Uterus (tissue), 4 donors: Measurements from ENCODE around the gene CDK6. TPM values are rescaled to one million over a fixed set of nuclear protein-coding genes. Genes with fewer than 3 reads are reported as not detected.

Experiments
- DNase-seq, 2 donors: peaks; one replicate each; pipeline ENCODE4 v3.0.0-alpha.2; 2019 to 2020
- H3K27ac ChIP-seq, 2 donors: fragments of 200-600 bp; sonication (generic); 1 replicate in 1 of 2; 2 replicates in 1 of 2; pipeline ENCODE4 v1.5.1; 2016 to 2018
- H3K27me3 ChIP-seq, 2 donors: fragments of 200-600 bp; sonication (generic); one replicate each; pipeline ENCODE4 v1.5.1; 2018 to 2019; ENCODE audit warnings: control low read depth in 1 of 2
- H3K36me3 ChIP-seq, 2 donors: fragments of 200-600 bp; sonication (generic); one replicate each; pipeline ENCODE4 v1.5.1; 2019; ENCODE audit warnings: control low read depth in 1 of 2
- H3K4me1 ChIP-seq, 2 donors: fragments of 200-600 bp; sonication (generic); one replicate each; pipeline ENCODE4 v1.5.1; 2018 to 2019; ENCODE audit warnings: control low read depth in 1 of 2
- H3K4me3 ChIP-seq, 2 donors: fragments of 200-600 bp; sonication (generic); 1 replicate in 1 of 2; 2 replicates in 1 of 2; pipeline ENCODE4 v1.5.1; 2018 to 2019; ENCODE audit warnings: mild to moderate bottlenecking in 1 of 2
- H3K9me3 ChIP-seq, 2 donors: fragments of 200-600 bp; sonication (generic); one replicate each; pipeline ENCODE4 v1.5.1; 2019; ENCODE audit warnings: control low read depth in 1 of 2
- POLR2A ChIP-seq, 2 donors: fragments of 450-650 bp; IDR thresholded peaks; one replicate each; pipeline ENCODE4 v1.6.1; 2016; ENCODE audit warnings: antibody characterized with exemption in 2 of 2, mild to moderate bottlenecking in 1 of 2, moderate library complexity in 1 of 2
- intact Hi-C: fragments of 100-400 bp; cut with DNase I; formaldehyde crosslinking; loops from one replicate; pipeline ENCODE4 v1.15.1; 2023; ENCODE audit warnings: low total_unique reads
- total RNA-seq, 4 donors: library from RNA; depleted of rRNA in 3 of 4; stranded (reverse); fragments of >200 nt in 3 of 4; gene quantifications; one replicate each; pipeline versions ENCODE4 v1.1.0 to v1.2.4, GENCODE V29; 2014 to 2023
- TF ChIP-seq, protein P1 (sequence below), 4 experiments: fragments of 200-600 bp in 2 of 4; fragments of 450-650 bp in 2 of 4; sonication (generic) in 2 of 4; IDR thresholded peaks; one replicate each; pipeline ENCODE4 v1.5.1; 2016 to 2019; ENCODE audit warnings: antibody characterized with exemption in 4 of 4, mild to moderate bottlenecking in 2 of 4, moderate library complexity in 1 of 4
- donor health status: DM: yes; HTN: yes; CAD: no.

Gene CDK6
- total RNA-seq, 4 donors from 2014 or later = 5.9 to 117 (median 15.2) TPM

GRCh38 chr7:92709150-92709549 is 127.2 kb downstream of the CDK6 start:
- TF ChIP-seq POLR2A (IDR thresholded peaks at IDR 0.05) = no peak
- TF ChIP-seq, protein P1, sequence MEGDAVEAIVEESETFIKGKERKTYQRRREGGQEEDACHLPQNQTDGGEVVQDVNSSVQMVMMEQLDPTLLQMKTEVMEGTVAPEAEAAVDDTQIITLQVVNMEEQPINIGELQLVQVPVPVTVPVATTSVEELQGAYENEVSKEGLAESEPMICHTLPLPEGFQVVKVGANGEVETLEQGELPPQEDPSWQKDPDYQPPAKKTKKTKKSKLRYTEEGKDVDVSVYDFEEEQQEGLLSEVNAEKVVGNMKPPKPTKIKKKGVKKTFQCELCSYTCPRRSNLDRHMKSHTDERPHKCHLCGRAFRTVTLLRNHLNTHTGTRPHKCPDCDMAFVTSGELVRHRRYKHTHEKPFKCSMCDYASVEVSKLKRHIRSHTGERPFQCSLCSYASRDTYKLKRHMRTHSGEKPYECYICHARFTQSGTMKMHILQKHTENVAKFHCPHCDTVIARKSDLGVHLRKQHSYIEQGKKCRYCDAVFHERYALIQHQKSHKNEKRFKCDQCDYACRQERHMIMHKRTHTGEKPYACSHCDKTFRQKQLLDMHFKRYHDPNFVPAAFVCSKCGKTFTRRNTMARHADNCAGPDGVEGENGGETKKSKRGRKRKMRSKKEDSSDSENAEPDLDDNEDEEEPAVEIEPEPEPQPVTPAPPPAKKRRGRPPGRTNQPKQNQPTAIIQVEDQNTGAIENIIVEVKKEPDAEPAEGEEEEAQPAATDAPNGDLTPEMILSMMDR (IDR thresholded peaks at IDR 0.05) = no peak
- H3K36me3 ChIP-seq = no peaks in the 10 kb centered on the region
- no peaks in the 10 kb centered on the region for H3K9me3 ChIP-seq
- no peak overlapping the region for H3K4me3 ChIP-seq
- H3K27me3 ChIP-seq = no peaks in the 10 kb centered on the region
- H3K4me1 ChIP-seq = no peaks in the 10 kb centered on the region
- no peak for DNase-seq
- intact Hi-C loops = no loop called here
- no peak overlapping the region for H3K27ac ChIP-seq

GRCh38 chr7:92708111-92709042 is 128.0 kb downstream of the CDK6 start:
- no peaks in the 10 kb centered on the region for H3K27me3 ChIP-seq
- no peak overlapping the region for H3K27ac ChIP-seq
- H3K4me3 ChIP-seq = no peak overlapping the region
- no peaks in the 10 kb centered on the region for H3K9me3 ChIP-seq
- no peaks in the 10 kb centered on the region for H3K36me3 ChIP-seq
- no peaks in the 10 kb centered on the region for H3K4me1 ChIP-seq
- no peak for DNase-seq
- TF ChIP-seq, protein P1 (IDR thresholded peaks at IDR 0.05) = no peak
- no peak for TF ChIP-seq POLR2A (IDR thresholded peaks at IDR 0.05)
- intact Hi-C loops = no loop called here

DNA sequence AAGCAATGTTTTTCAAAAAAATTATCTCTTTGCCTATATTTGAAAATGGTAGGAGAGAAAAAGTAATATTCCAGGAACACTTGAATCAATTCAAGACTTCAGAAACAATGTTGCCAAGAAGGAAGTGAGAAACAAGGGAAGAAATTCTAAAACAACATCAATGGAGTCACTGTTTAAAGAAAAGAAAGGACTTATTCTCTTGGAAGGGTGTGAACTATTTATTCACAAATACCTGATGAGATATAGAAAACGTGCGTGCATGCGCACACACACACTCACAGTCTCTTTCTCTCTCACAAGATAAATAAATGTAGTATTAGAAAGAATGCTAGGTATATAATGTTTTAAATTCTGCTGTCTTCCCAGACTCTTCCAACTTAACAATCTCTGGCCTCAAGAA is 128.9 kb downstream of the CDK6 start:
- intact Hi-C loops = no loop called here
- H3K9me3 ChIP-seq = no peaks in the 10 kb centered on the region
- H3K36me3 ChIP-seq = no peaks in the 10 kb centered on the region
- no peak overlapping the region for H3K27ac ChIP-seq
- DNase-seq = no peak
- no peaks in the 10 kb centered on the region for H3K4me1 ChIP-seq
- no peak overlapping the region for H3K4me3 ChIP-seq
- TF ChIP-seq, protein P1 (IDR thresholded peaks at IDR 0.05) = no peak
- TF ChIP-seq POLR2A (IDR thresholded peaks at IDR 0.05) = no peak
- H3K27me3 ChIP-seq = no peaks in the 10 kb centered on the region

DNA sequence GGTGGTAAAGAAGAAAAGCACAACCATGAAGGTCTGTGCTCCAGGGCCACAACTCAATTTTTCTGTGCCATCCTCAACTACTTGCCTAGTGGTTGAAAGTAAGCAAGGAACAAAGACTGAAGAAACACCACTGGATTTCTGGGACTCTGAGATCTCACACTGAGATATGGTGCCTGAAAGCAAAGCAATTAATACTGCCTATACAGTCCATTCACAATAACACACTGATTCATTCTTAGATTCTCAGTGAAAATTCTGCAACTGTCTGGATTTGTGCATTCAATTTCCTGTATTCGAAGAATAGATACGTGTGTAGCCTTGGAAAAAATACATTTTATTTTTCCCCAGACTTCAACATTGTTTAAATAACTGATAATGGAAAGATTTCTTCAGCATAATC is 129.8 kb downstream of the CDK6 start:
- TF ChIP-seq, protein P1 (IDR thresholded peaks at IDR 0.05) = no peak
- no peak for TF ChIP-seq POLR2A (IDR thresholded peaks at IDR 0.05)
- Histone ChIP-seq H3K9me3 (no peaks in the 10 kb centered on the region), H3K27me3 (no peaks in the 10 kb centered on the region), H3K27ac (no peak overlapping the region), H3K4me1 (no peaks in the 10 kb centered on the region), H3K36me3 (no peaks in the 10 kb centered on the region), H3K4me3 (no peak overlapping the region)
- DNase-seq = no peak
- intact Hi-C loops = no loop called here

- intact Hi-C loops = no loop called here
Measured at GRCh38 chr7:92705831-92706230, 130.5 kb downstream of the CDK6 start.

More at GRCh38 chr7:92705831-92706230, 130.5 kb downstream of the CDK6 start:
- TF ChIP-seq, protein P1 (IDR thresholded peaks at IDR 0.05) = no peak
- no peak for TF ChIP-seq POLR2A (IDR thresholded peaks at IDR 0.05)
- no peaks in the 10 kb centered on the region for H3K4me1 ChIP-seq
- no peak overlapping the region for H3K4me3 ChIP-seq
- H3K27ac ChIP-seq = no peak overlapping the region
- DNase-seq = no peak
- no peaks in the 10 kb centered on the region for H3K36me3 ChIP-seq
- H3K27me3 ChIP-seq = no peaks in the 10 kb centered on the region
- H3K9me3 ChIP-seq = no peaks in the 10 kb centered on the region
